ENCODE data around the gene IGFBP6. TPM values are rescaled to one million over a fixed set of nuclear protein-coding genes. Genes with fewer than 3 reads are reported as not detected.

The IGFBP6 gene
- total RNA-seq, 1 experiment from 2014 or later: 4.2 TPM

DNA sequence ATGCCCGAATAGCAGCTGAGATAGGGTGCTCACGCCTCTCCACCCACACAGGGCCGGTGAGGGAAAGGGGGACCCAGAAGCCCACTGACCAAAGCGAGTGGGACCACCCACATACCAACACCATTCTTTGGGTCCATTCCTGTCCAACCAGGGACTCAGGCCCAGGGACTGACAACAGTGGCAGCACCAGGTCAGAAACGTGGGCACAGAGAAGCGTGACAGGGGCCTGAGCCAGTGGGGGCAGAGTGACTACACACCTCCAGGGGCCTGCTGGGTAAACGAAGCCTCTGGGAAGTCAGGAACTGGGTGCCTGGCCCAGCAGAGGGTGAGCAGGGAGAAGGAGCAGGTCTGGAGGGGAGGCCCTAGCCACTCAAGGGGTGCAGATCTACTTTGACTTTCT is 32.0 kb upstream of the IGFBP6 start:
- no peaks in the 10 kb centered on the region for H3K79me1 ChIP-seq (ENCODE audit: insufficient read depth, low read depth, low read length, poor library complexity, severe bottlenecking)
- peaks cover 2% of the 10 kb centered on the region; the same call in 1 of the 2 replicates for H3K27me3 ChIP-seq (ENCODE audit: insufficient read depth, low read length)
- no peak for DNase-seq
- H3K14ac ChIP-seq (ENCODE audit: insufficient read depth, low read length): no peak overlapping the region
- peaks cover 3% of the 10 kb centered on the region; the same call in 1 of the 2 replicates for H3K4me1 ChIP-seq (ENCODE audit: insufficient read depth, low read length)
- no peak overlapping the region for H4K91ac ChIP-seq (ENCODE audit: insufficient read length, low read depth, low read length)
- no peak overlapping the region for H3K4ac ChIP-seq (ENCODE audit: low read depth, low read length)
- no peaks in the 10 kb centered on the region for H4K20me1 ChIP-seq (ENCODE audit: control insufficient read depth, insufficient read depth, insufficient read length)
- Mint-ChIP-seq H3K4me3 (no peak overlapping the region), H3K9me3 (no peaks in the 10 kb centered on the region), H3K4me1 (peaks cover 32 to 33% of the 10 kb centered on the region in 2 experiments), H3K27ac (no peak overlapping the region), H3K27me3 (ENCODE audit: low read depth) (peaks cover 27% of the 10 kb centered on the region), H3K36me3 (ENCODE audit: insufficient read depth in 1 of 3, low read depth in 3 of 3) (peaks cover 2 to 8% (median 4%) of the 10 kb centered on the region in 3 experiments; a peak in 4 of 7 replicates)
- no peak overlapping the region for H2BK5ac ChIP-seq (ENCODE audit: insufficient read length, low read length)
- no peak overlapping the region for H2BK12ac ChIP-seq (ENCODE audit: insufficient read length, low read depth, low read length)
- H3K18ac ChIP-seq (ENCODE audit: insufficient read length, low read depth, low read length): no peak overlapping the region
- H3K23me2 ChIP-seq (ENCODE audit: insufficient read length, low read depth, low read length, poor library complexity, severe bottlenecking): no peaks in the 10 kb centered on the region
- H3K9ac ChIP-seq (ENCODE audit: extremely low read depth, insufficient read length, low read length): no peak overlapping the region
- H3K4me2 ChIP-seq (ENCODE audit: insufficient read depth, insufficient read length, low read length): no peak overlapping the region
- H2BK20ac ChIP-seq (ENCODE audit: low read depth, low read length, poor library complexity, severe bottlenecking): no peak overlapping the region
- no peak overlapping the region for H2AK5ac ChIP-seq (ENCODE audit: insufficient read length, low read length)
- no peak overlapping the region for H3K27ac ChIP-seq (ENCODE audit: insufficient read length, low read depth, low read length)
- no peak overlapping the region for H3K23ac ChIP-seq (ENCODE audit: insufficient read length, low read depth, low read length)
- no peak overlapping the region for H4K8ac ChIP-seq (replicated peaks; ENCODE audit: insufficient read length, low read depth, low read length)
- TF ChIP-seq, protein P1, sequence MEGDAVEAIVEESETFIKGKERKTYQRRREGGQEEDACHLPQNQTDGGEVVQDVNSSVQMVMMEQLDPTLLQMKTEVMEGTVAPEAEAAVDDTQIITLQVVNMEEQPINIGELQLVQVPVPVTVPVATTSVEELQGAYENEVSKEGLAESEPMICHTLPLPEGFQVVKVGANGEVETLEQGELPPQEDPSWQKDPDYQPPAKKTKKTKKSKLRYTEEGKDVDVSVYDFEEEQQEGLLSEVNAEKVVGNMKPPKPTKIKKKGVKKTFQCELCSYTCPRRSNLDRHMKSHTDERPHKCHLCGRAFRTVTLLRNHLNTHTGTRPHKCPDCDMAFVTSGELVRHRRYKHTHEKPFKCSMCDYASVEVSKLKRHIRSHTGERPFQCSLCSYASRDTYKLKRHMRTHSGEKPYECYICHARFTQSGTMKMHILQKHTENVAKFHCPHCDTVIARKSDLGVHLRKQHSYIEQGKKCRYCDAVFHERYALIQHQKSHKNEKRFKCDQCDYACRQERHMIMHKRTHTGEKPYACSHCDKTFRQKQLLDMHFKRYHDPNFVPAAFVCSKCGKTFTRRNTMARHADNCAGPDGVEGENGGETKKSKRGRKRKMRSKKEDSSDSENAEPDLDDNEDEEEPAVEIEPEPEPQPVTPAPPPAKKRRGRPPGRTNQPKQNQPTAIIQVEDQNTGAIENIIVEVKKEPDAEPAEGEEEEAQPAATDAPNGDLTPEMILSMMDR (conservative IDR thresholded peaks at IDR 0.05): no peak
- no peak overlapping the region for H3T11ph ChIP-seq (ENCODE audit: low read length)
- no peak overlapping the region for H2BK120ac ChIP-seq (ENCODE audit: low read depth, low read length, poor library complexity, severe bottlenecking)
- no CpG with 5 or more reads among the region's 7 CpGs for WGBS (ENCODE audit: extremely low coverage, insufficient read length, low lambda C conversion rate)
- H2AFZ ChIP-seq (ENCODE audit: low read length): no peak overlapping the region
- H2BK15ac ChIP-seq (ENCODE audit: low read depth, low read length): no peak overlapping the region
- H3K56ac ChIP-seq (ENCODE audit: insufficient read length, low read depth, low read length): no peak overlapping the region
- no peak overlapping the region for H4K5ac ChIP-seq (ENCODE audit: insufficient read length, low read depth, low read length)
- no peaks in the 10 kb centered on the region for H3K79me2 ChIP-seq (ENCODE audit: insufficient read depth, low read length)
- no peaks in the 10 kb centered on the region for H3K9me3 ChIP-seq (ENCODE audit: control insufficient read depth, low read depth, low read length)
